IMR-90 (cell line): ENCODE data around the gene EIF2B5. TPM values are rescaled to one million over a fixed set of nuclear protein-coding genes. Genes with fewer than 3 reads are reported as not detected.

Experiments used
- microRNA-seq, 2 experiments: library from miRNA; stranded (forward) in 1 of 2; unstranded in 1 of 2; fragments of 10-50 nt in 1 of 2; fragments of <30 nt in 1 of 2; gene quantifications in 1 of 2; microRNA quantifications in 1 of 2; one replicate each; pipeline versions ENCODE3 to v1.1.0; 2013 to 2020; ENCODE audit not compliant: insufficient read depth in 1 of 2, insufficient read length in 1 of 2, unreplicated experiment in 1 of 2
- polyA plus RNA-seq, 3 experiments: library from polyadenylated mRNA; depleted of rRNA; stranded (reverse); fragments of >200 nt; gene quantifications; 2 replicates each; pipeline ENCODE4 v1.2.3, GENCODE V29; 2012; ENCODE audit warnings: low replicate concordance in 1 of 3
- small RNA-seq, 5 experiments: library from RNA; depleted of rRNA; stranded (forward); fragments of <200 nt; gene quantifications; one replicate each; pipeline ENCODE3, GENCODE V24; 2012
- total RNA-seq: library from RNA; depleted of rRNA; stranded (reverse); fragments of >200 nt; gene quantifications from 2 replicates; pipeline ENCODE4 v1.2.3, GENCODE V29; 2012; rRNA removed

The EIF2B5 gene
- total and polyA plus RNA-seq, 2 of the 4 experiments (the other 2 are of a cell fraction) = 31.7 to 37.6 TPM

Small RNAs within 50 kb of the gene (microRNA-seq; reads per million reads assigned to microRNA genes)
- gene RF00019 (ENCODE audit: insufficient read depth, insufficient read length) = not detected

Small RNAs within 50 kb of the gene (small RNA-seq; reads per million reads assigned to genes)
- gene RF00019 = 0 reads per million in 5 experiments

Other genes with a start within 250 kb of the EIF2B5 start
- gene ABCC5, start 117.5 kb upstream of the EIF2B5 start, total RNA-seq = 8.4 and 9.2 TPM in 2 replicates
- gene ABCC5, start 117.5 kb upstream of the EIF2B5 start, polyA plus RNA-seq (2012; rRNA removed) = 16.2 and 17.7 TPM in 2 replicates
- not detected in 2 replicates for gene HTR3D, start 103.6 kb upstream of the EIF2B5 start, total RNA-seq
- gene HTR3D, start 103.6 kb upstream of the EIF2B5 start, polyA plus RNA-seq (2012; rRNA removed) = not detected in 2 replicates
- not detected in 2 replicates for gene HTR3C, start 82.3 kb upstream of the EIF2B5 start, total RNA-seq
- not detected in 2 replicates for gene HTR3C, start 82.3 kb upstream of the EIF2B5 start, polyA plus RNA-seq (2012; rRNA removed)
- gene HTR3E, start 38.3 kb upstream of the EIF2B5 start, total RNA-seq = not detected in 2 replicates
- not detected in 2 replicates for gene HTR3E, start 38.3 kb upstream of the EIF2B5 start, polyA plus RNA-seq (2012; rRNA removed)
- 23.3 and 24.2 TPM in 2 replicates for gene DVL3, start 20.0 kb downstream of the EIF2B5 start, total RNA-seq
- 40.4 and 41.2 TPM in 2 replicates for gene DVL3, start 20.0 kb downstream of the EIF2B5 start, polyA plus RNA-seq (2012; rRNA removed)
- gene AP2M1, start 39.5 kb downstream of the EIF2B5 start, total RNA-seq = 855 and 876 TPM in 2 replicates
- gene AP2M1, start 39.5 kb downstream of the EIF2B5 start, polyA plus RNA-seq (2012; rRNA removed) = 1,065 and 1,068 TPM in 2 replicates
- 35.0 and 36.9 TPM in 2 replicates for gene ABCF3, start 50.8 kb downstream of the EIF2B5 start, total RNA-seq
- gene ABCF3, start 50.8 kb downstream of the EIF2B5 start, polyA plus RNA-seq (2012; rRNA removed) = 58.3 and 59.2 TPM in 2 replicates
- gene VWA5B2, start 94.2 kb downstream of the EIF2B5 start, total RNA-seq = not detected in 2 replicates
- gene VWA5B2, start 94.2 kb downstream of the EIF2B5 start, polyA plus RNA-seq (2012; rRNA removed) = not detected in 2 replicates
- gene ALG3, start 113.6 kb downstream of the EIF2B5 start, total RNA-seq = 19.2 and 19.5 TPM in 2 replicates
- 52.6 and 55.5 TPM in 2 replicates for gene ALG3, start 113.6 kb downstream of the EIF2B5 start, polyA plus RNA-seq (2012; rRNA removed)
- gene EEF1AKMT4, start 114.3 kb downstream of the EIF2B5 start, total RNA-seq = 2.8 and 2.9 TPM in 2 replicates
- 3.6 and 5.3 TPM in 2 replicates for gene EEF1AKMT4, start 114.3 kb downstream of the EIF2B5 start, polyA plus RNA-seq (2012; rRNA removed)
- gene CAMK2N2, start 126.2 kb downstream of the EIF2B5 start, total RNA-seq = not detected in 2 replicates
- gene CAMK2N2, start 126.2 kb downstream of the EIF2B5 start, polyA plus RNA-seq (2012; rRNA removed) = 0.29 and 0.34 TPM in 2 replicates
- not detected in 2 replicates for gene ECE2, start 140.7 kb downstream of the EIF2B5 start, total RNA-seq
- not detected in 2 replicates for gene ECE2, start 140.7 kb downstream of the EIF2B5 start, polyA plus RNA-seq (2012; rRNA removed)
- 697 and 872 TPM in 2 replicates for gene PSMD2, start 163.9 kb downstream of the EIF2B5 start, total RNA-seq
- gene PSMD2, start 163.9 kb downstream of the EIF2B5 start, polyA plus RNA-seq (2012; rRNA removed) = 474 and 514 TPM in 2 replicates
- 225 TPM in 2 replicates for gene EIF4G1, start 179.2 kb downstream of the EIF2B5 start, total RNA-seq
- 274 and 300 TPM in 2 replicates for gene EIF4G1, start 179.2 kb downstream of the EIF2B5 start, polyA plus RNA-seq (2012; rRNA removed)
- gene FAM131A, start 202.2 kb downstream of the EIF2B5 start, total RNA-seq = 9.7 and 10.8 TPM in 2 replicates
- 16.5 and 19.5 TPM in 2 replicates for gene FAM131A, start 202.2 kb downstream of the EIF2B5 start, polyA plus RNA-seq (2012; rRNA removed)
- gene CLCN2, start 226.2 kb downstream of the EIF2B5 start, total RNA-seq = 1.9 and 2.9 TPM in 2 replicates
- gene CLCN2, start 226.2 kb downstream of the EIF2B5 start, polyA plus RNA-seq (2012; rRNA removed) = 5.7 and 5.8 TPM in 2 replicates
- 47.7 and 132 TPM in 2 replicates for gene POLR2H, start 226.4 kb downstream of the EIF2B5 start, total RNA-seq
- gene POLR2H, start 226.4 kb downstream of the EIF2B5 start, polyA plus RNA-seq (2012; rRNA removed) = 103 and 130 TPM in 2 replicates
- gene THPO, start 242.8 kb downstream of the EIF2B5 start, total RNA-seq = not detected in 2 replicates
- not detected in 2 replicates for gene THPO, start 242.8 kb downstream of the EIF2B5 start, polyA plus RNA-seq (2012; rRNA removed)
- under 0.01 TPM in 1 of 2 replicates, not detected in the other for gene CHRD, start 244.7 kb downstream of the EIF2B5 start, total RNA-seq
- gene CHRD, start 244.7 kb downstream of the EIF2B5 start, polyA plus RNA-seq (2012; rRNA removed) = 0.09 TPM in 2 replicates